HepG2 (cell line): Measurements from ENCODE around the gene ACKR3.

Experiments
- KLF9 ChIP-seq: IDR thresholded peaks from 2 replicates; pipeline ENCODE4 v1.6.1; 2016; ENCODE audit warnings: low read depth
- MAFG ChIP-seq: sonication (generic); formaldehyde crosslinking; IDR thresholded peaks from 2 replicates; pipeline ENCODE4 v1.5.1; 2020; ENCODE audit warnings: mild to moderate bottlenecking, missing genetic modification reagents
- MAZ ChIP-seq, 2 experiments: sonication (generic) in 1 of 2; formaldehyde crosslinking in 1 of 2; IDR thresholded peaks; 2 replicates each; pipeline versions ENCODE4 v1.5.0 to v1.6.1; 2012 to 2020; ENCODE audit warnings: low read depth in 2 of 2, mild to moderate bottlenecking in 2 of 2, borderline replicate concordance in 1 of 2, improper control_type of control experiment in 1 of 2, low read length in 1 of 2, missing genetic modification reagents in 1 of 2, moderate library complexity in 1 of 2
- NONO ChIP-seq, 2 experiments: fragments of 450-650 bp in 1 of 2; sonication (generic) in 1 of 2; formaldehyde crosslinking in 1 of 2; IDR thresholded peaks in 1 of 2; conservative IDR thresholded peaks in 1 of 2; 2 replicates each; pipeline versions ENCODE4 v1.6.1 to v1.8.0; 2017 to 2022; ENCODE audit warnings: mild to moderate bottlenecking in 1 of 2, missing genetic modification reagents in 1 of 2, moderate library complexity in 1 of 2
- XRCC5 ChIP-seq: fragments of 200-400 bp; formaldehyde crosslinking; optimal IDR thresholded peaks from 2 replicates; pipeline ENCODE3; 2017; ENCODE audit warnings: mild to moderate bottlenecking, low read length
- ZNF629 ChIP-seq: sonication (generic); formaldehyde crosslinking; conservative IDR thresholded peaks from 2 replicates; pipeline ENCODE4 v1.5.0; 2020; ENCODE audit warnings: missing genetic modification reagents

DNA sequence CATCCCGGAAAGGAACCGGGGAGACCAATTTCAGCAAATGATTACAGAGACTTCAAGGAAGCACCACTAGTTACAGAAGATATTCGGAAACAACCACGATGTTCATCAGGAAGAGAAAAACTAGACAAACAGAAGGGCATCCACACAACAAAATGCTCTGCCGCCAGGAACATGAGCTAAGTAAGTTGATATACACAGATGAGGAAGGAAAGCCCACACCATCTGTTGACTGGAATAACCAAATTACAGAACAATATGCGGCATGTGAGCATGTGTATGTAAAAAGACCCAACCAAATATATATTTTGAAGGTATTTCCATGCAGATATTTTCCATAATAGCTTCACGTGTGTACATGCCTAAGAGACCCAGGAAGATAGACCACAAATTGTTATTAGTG, 47.0 kb downstream of the ACKR3 start:
- TF ChIP-seq NONO (IDR thresholded peaks at IDR 0.05) (no peak), NONO (CRISPR knock-in tag; conservative IDR thresholded peaks at IDR 0.05) (no peak), ZNF629 (no peak), MAFG (CRISPR knock-in tag) (no peak), MAZ (IDR thresholded peaks at IDR 0.05; ENCODE audit: borderline replicate concordance, low read depth, low read length) (no peak), MAZ (CRISPR knock-in tag; IDR thresholded peaks at IDR 0.05; ENCODE audit: low read depth) (no peak), KLF9 (CRISPR knock-in tag) (no peak), XRCC5 (no peak)
